ENCODE results near the gene KIRREL3. TPM values are rescaled to one million over a fixed set of nuclear protein-coding genes. Genes with fewer than 3 reads are reported as not detected.
A peak's percentile ranks its signal among the peaks of the same experiment; 100 is the strongest.

The KIRREL3 gene
- polyA plus RNA-seq, 1 donor (not counting 4 experiments of a cell fraction or from before 2014, with no cell fraction given), result 0.04 TPM

DNA sequence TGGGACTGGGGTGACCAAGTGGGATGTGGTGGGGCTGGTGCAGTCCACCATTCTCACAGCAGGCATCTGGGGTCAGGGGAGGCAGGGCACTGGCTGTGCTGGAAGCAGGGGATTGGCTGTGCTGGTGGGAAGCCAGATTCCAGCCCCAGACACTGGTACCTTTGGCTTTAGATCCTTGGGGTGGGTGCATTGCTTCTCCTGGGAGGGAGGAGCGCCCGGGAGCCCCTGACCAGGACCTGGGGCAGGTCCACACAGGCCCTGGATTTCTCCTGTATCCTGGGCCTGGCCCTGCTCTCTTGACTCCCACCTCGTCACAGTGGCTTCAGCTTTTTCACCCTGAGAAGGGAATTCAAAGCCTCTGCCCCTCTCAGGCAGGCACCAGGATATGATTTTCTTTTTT is 606.5 kb downstream of the KIRREL3 start:
- no peaks in the 10 kb centered on the region for H4K20me1 ChIP-seq (ENCODE audit: control insufficient read depth, extremely low read depth, insufficient read depth, low read length)
- dilution Hi-C loops (cut with MboI; ENCODE audit: extremely low pct_ligation_motif_present, low sequenced_read_pairs), result no loop called here
- H3K9me3 ChIP-seq (ENCODE audit: control insufficient read depth, low read depth, low read length), result no peaks in the 10 kb centered on the region
- peak overlapping the region; percentile 56 for H3K27ac ChIP-seq (ENCODE audit: control insufficient read depth, insufficient read depth, low read length)
- no peaks in the 10 kb centered on the region for H3K36me3 ChIP-seq (ENCODE audit: control insufficient read depth in 2 of 2, extremely low read depth in 1 of 2, insufficient read depth in 2 of 2, low read length in 2 of 2)
- FAIRE-seq (no peak), DNase-seq (ENCODE audit: low read depth, low spot score) (no peak)
- H3K4me1 ChIP-seq (ENCODE audit: control insufficient read depth, extremely low read depth, insufficient read depth, low read length), result peaks cover 34% of the 10 kb centered on the region
- H3K4me3 ChIP-seq (ENCODE audit: control insufficient read depth in 2 of 3, extremely low read depth in 1 of 3, insufficient read depth in 2 of 3, low read depth in 1 of 3, low read length in 3 of 3), result no peak overlapping the region
- peaks cover 19% of the 10 kb centered on the region for H3K79me2 ChIP-seq (ENCODE audit: control insufficient read depth, insufficient read depth, low read length)
- no peaks in the 10 kb centered on the region for H3K27me3 ChIP-seq (ENCODE audit: control insufficient read depth, extremely low read depth, insufficient read depth, low read length)
- no peaks in the 10 kb centered on the region for H3K9me1 ChIP-seq (ENCODE audit: control insufficient read depth, extremely low read depth, insufficient read depth, low read length)
- H3K9ac ChIP-seq (ENCODE audit: control insufficient read depth, extremely low read depth, insufficient read depth, low read length), result peak overlapping the region; percentile 46
- no peak overlapping the region for H2AFZ ChIP-seq (ENCODE audit: control insufficient read depth, low read length)
- peak overlapping the region; percentile 59 for H3K4me2 ChIP-seq (ENCODE audit: control insufficient read depth, extremely low read depth, insufficient read depth, low read depth, low read length)
- no peak for TF ChIP-seq EZH2 (IDR thresholded peaks at IDR 0.05; ENCODE audit: low read length)
- TF ChIP-seq, protein P1, sequence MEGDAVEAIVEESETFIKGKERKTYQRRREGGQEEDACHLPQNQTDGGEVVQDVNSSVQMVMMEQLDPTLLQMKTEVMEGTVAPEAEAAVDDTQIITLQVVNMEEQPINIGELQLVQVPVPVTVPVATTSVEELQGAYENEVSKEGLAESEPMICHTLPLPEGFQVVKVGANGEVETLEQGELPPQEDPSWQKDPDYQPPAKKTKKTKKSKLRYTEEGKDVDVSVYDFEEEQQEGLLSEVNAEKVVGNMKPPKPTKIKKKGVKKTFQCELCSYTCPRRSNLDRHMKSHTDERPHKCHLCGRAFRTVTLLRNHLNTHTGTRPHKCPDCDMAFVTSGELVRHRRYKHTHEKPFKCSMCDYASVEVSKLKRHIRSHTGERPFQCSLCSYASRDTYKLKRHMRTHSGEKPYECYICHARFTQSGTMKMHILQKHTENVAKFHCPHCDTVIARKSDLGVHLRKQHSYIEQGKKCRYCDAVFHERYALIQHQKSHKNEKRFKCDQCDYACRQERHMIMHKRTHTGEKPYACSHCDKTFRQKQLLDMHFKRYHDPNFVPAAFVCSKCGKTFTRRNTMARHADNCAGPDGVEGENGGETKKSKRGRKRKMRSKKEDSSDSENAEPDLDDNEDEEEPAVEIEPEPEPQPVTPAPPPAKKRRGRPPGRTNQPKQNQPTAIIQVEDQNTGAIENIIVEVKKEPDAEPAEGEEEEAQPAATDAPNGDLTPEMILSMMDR (optimal IDR thresholded peaks at IDR 0.05 in 1 of 3, IDR thresholded peaks at IDR 0.05 in 1 of 3, conservative IDR thresholded peaks at IDR 0.05 in 1 of 3; ENCODE audit: extremely low read depth in 1 of 3, insufficient read depth in 2 of 3, low read length in 3 of 3), result no peak

DNA sequence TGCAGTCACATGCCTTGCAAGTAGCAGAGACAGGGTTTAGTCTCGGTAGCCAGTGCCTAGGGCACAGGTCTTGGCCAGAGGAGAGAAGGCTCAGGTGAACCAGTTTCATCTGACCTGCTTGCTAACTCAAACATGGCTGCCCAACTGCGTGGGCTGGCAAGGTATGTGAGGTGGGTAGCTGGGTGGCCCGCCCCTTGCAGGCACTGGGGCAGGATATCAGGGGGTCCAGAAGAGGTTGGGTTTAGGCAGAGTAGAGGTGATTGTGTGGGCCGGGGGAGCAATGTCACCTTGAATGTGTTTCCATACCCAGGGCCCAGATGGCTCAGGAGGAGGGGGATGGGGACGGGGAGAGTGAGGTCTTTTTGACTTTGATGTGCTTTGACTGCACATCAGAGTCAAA is 607.4 kb downstream of the KIRREL3 start:
- Histone ChIP-seq H3K79me2 (ENCODE audit: control insufficient read depth, insufficient read depth, low read length) (peaks cover 20% of the 10 kb centered on the region), H4K20me1 (ENCODE audit: control insufficient read depth, extremely low read depth, insufficient read depth, low read length) (no peaks in the 10 kb centered on the region), H3K27me3 (ENCODE audit: control insufficient read depth, extremely low read depth, insufficient read depth, low read length) (no peaks in the 10 kb centered on the region), H3K27ac (ENCODE audit: control insufficient read depth, insufficient read depth, low read length) (peak overlapping the region; percentile 67), H3K4me1 (ENCODE audit: control insufficient read depth, extremely low read depth, insufficient read depth, low read length) (peaks cover 34% of the 10 kb centered on the region), H3K4me3 (ENCODE audit: control insufficient read depth in 2 of 3, extremely low read depth in 1 of 3, insufficient read depth in 2 of 3, low read depth in 1 of 3, low read length in 3 of 3) (no peak overlapping the region), H3K4me2 (ENCODE audit: control insufficient read depth, extremely low read depth, insufficient read depth, low read depth, low read length) (peak overlapping the region; percentile 46), H2AFZ (ENCODE audit: control insufficient read depth, low read length) (no peak overlapping the region), H3K36me3 (ENCODE audit: control insufficient read depth in 2 of 2, extremely low read depth in 1 of 2, insufficient read depth in 2 of 2, low read length in 2 of 2) (no peaks in the 10 kb centered on the region), H3K9me3 (ENCODE audit: control insufficient read depth, low read depth, low read length) (no peaks in the 10 kb centered on the region), H3K9me1 (ENCODE audit: control insufficient read depth, extremely low read depth, insufficient read depth, low read length) (no peaks in the 10 kb centered on the region), H3K9ac (ENCODE audit: control insufficient read depth, extremely low read depth, insufficient read depth, low read length) (no peak overlapping the region)
- dilution Hi-C loops (cut with MboI; ENCODE audit: extremely low pct_ligation_motif_present, low sequenced_read_pairs), result no loop called here
- FAIRE-seq (no peak), DNase-seq (ENCODE audit: low read depth, low spot score) (no peak)
- TF ChIP-seq, protein P1 (optimal IDR thresholded peaks at IDR 0.05 in 1 of 3, IDR thresholded peaks at IDR 0.05 in 1 of 3, conservative IDR thresholded peaks at IDR 0.05 in 1 of 3; ENCODE audit: extremely low read depth in 1 of 3, insufficient read depth in 2 of 3, low read length in 3 of 3), result no peak
- no peak for TF ChIP-seq EZH2 (IDR thresholded peaks at IDR 0.05; ENCODE audit: low read length)
